HFFc6 (cell line): ENCODE measurements around the gene TP73. TPM values are rescaled to one million over a fixed set of nuclear protein-coding genes. Genes with fewer than 3 reads are reported as not detected.
A peak's percentile ranks its signal among the peaks of the same experiment; 100 is the strongest.

Experiments used
- DNase-seq: peaks from one replicate; pipeline ENCODE4 v3.0.0-alpha.2; 2018
- H3K27ac Mint-ChIP-seq: 2 replicates; pipeline ENCODE4 v1.8.0; 2020; ENCODE audit warnings: mild to moderate bottlenecking, mixed read lengths
- H3K27me3 Mint-ChIP-seq: 2 replicates; pipeline ENCODE4 v1.8.0; 2021; ENCODE audit warnings: mild to moderate bottlenecking, moderate library complexity, mixed read lengths; ENCODE audit not compliant: insufficient read depth
- H3K36me3 Mint-ChIP-seq: 2 replicates; pipeline ENCODE4 v1.8.0; 2021; ENCODE audit warnings: low read depth, mixed read lengths
- H3K4me1 Mint-ChIP-seq: 2 replicates; pipeline ENCODE4 v1.8.0; 2020; ENCODE audit warnings: low read depth, mixed read lengths
- H3K4me3 Mint-ChIP-seq: 2 replicates; pipeline ENCODE4 v1.8.0; 2020; ENCODE audit warnings: mild to moderate bottlenecking, moderate library complexity, mixed read lengths
- H3K9me3 Mint-ChIP-seq: 2 replicates; pipeline ENCODE4 v1.8.0; 2020; ENCODE audit warnings: mild to moderate bottlenecking, mixed read lengths
- total RNA-seq, 6 experiments: library from RNA; stranded (reverse); fragmentation: NEBNext Ultra II Directional; extraction: Animal tissue kit (Norgen Biotek cat#: 25700); gene quantifications; 2 replicates in 1 of 6; 3 replicates in 5 of 6; pipeline ENCODE4 v1.2.3, GENCODE V29; 2021
- TF ChIP-seq, protein P1 (sequence below): fragments of 200-600 bp; sonication (generic); IDR thresholded peaks from 2 replicates; pipeline ENCODE4 v1.5.0; 2021; ENCODE audit warnings: antibody characterized with exemption, mild to moderate bottlenecking

Gene TP73
- total RNA-seq, 6 experiments from 2014 or later, result not detected

DNA sequence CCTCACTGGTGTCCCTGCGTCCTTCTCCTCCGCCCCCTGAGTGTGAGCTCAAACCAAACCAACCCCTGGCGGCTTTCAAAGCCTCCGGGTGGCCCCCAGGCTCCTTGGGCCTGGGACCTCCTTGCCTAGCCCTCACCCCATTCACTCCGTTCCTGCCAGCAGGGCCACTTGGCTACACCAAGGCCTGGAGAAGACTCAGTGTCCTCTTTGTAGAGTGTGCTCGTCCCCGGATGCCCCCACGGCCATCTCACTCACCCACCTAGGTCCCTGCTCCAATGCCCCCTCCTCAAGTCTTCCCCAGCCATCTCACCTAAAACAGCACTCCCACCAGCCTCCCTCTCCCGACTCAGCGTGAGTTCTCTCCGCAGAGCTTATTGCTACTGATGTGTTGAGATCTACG is 92.8 kb downstream of the TP73 start:
- TF ChIP-seq, protein P1, sequence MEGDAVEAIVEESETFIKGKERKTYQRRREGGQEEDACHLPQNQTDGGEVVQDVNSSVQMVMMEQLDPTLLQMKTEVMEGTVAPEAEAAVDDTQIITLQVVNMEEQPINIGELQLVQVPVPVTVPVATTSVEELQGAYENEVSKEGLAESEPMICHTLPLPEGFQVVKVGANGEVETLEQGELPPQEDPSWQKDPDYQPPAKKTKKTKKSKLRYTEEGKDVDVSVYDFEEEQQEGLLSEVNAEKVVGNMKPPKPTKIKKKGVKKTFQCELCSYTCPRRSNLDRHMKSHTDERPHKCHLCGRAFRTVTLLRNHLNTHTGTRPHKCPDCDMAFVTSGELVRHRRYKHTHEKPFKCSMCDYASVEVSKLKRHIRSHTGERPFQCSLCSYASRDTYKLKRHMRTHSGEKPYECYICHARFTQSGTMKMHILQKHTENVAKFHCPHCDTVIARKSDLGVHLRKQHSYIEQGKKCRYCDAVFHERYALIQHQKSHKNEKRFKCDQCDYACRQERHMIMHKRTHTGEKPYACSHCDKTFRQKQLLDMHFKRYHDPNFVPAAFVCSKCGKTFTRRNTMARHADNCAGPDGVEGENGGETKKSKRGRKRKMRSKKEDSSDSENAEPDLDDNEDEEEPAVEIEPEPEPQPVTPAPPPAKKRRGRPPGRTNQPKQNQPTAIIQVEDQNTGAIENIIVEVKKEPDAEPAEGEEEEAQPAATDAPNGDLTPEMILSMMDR, result no peak
- Mint-ChIP-seq H3K4me3 (no peak overlapping the region), H3K9me3 (no peaks in the 10 kb centered on the region), H3K27ac (no peak overlapping the region), H3K4me1 (peaks cover 17% of the 10 kb centered on the region; the same call in 1 of the 2 replicates), H3K36me3 (no peaks in the 10 kb centered on the region), H3K27me3 (peaks cover 17% of the 10 kb centered on the region)
- no peak for DNase-seq

- Mint-ChIP-seq H3K9me3 (no peaks in the 10 kb centered on the region), H3K4me1 (peaks cover 17% of the 10 kb centered on the region; the same call in 1 of the 2 replicates), H3K36me3 (no peaks in the 10 kb centered on the region), H3K27ac (no peak overlapping the region), H3K27me3 (peaks cover 22% of the 10 kb centered on the region), H3K4me3 (peak overlapping the region; percentile 66; the same call in 1 of the 2 replicates)
- no peak for DNase-seq
- TF ChIP-seq, protein P1, result no peak
Measured at GRCh38 chr1:3745590-3746381, 93.5 kb downstream of the TP73 start.

DNA sequence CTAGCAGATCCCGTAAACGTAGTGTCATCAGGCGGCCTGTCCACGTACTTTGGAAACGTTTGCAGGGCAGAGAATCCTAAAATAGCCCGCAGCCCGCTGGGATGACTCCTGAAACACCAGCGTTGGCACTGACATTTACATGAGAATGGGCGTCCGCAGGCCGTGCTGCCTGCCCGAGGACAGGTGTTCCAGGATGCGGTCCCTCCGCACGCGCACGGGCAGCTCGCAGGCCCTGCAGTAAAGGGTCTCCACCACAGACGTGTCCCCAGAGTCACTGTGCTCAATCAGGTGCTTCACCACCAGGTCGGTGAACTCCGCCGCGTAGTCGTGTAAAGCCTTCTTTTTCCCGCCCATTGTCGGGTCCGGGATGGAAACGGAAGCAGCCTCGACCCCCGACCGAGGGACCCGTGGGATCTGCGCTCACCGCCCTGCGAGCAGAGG is 94.1 kb downstream of the TP73 start:
- H3K27ac Mint-ChIP-seq, result no peak overlapping the region
- peaks cover 29% of the 10 kb centered on the region for H3K27me3 Mint-ChIP-seq
- no peaks in the 10 kb centered on the region for H3K36me3 Mint-ChIP-seq
- DNase-seq, result no peak
- TF ChIP-seq, protein P1, result no peak
- peak overlapping the region; percentile 66 for H3K4me3 Mint-ChIP-seq
- H3K4me1 Mint-ChIP-seq, result peaks cover 17% of the 10 kb centered on the region; the same call in 1 of the 2 replicates
- no peaks in the 10 kb centered on the region for H3K9me3 Mint-ChIP-seq

DNA sequence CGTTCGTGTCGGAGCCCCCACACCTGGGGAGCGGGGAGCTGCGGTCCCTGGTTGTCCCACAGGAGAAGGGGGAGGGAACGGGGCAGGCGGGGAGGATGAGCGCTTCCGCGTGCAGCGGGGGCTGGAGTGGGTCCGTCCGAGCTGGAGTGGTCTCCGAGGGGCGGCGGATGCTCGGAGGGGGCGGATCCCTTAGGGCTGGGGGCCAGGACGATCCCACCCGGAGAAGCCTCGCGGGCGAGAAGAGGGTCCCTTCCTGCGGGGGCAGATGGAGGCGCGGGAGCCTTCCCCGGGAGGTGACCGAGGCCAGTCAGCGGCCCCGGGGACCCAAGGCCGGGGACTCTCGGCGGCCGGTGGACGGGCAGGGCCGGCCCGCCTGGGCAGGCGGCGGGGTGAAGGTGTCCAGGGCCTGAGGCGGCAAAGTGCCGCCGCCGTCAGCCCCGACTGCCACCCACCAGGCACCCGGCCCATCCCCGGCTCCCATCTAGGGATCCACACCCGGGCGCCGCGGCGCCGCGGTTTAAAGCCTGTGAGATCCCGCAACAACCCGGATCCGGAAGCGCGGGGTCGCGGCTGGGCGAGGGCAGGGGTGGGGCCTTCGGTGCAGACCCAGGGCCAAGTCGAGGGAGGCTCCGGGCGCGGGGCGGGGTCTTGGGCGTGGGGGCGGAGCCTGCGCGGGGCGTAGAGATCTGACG is 94.7 kb downstream of the TP73 start:
- H3K4me3 Mint-ChIP-seq, result peak overlapping the region; percentile 66
- H3K27ac Mint-ChIP-seq, result no peak overlapping the region
- no peak for DNase-seq
- H3K36me3 Mint-ChIP-seq, result no peaks in the 10 kb centered on the region
- no peaks in the 10 kb centered on the region for H3K9me3 Mint-ChIP-seq
- TF ChIP-seq, protein P1, result no peak
- peaks cover 28% of the 10 kb centered on the region for H3K27me3 Mint-ChIP-seq
- peaks cover 17% of the 10 kb centered on the region; the same call in 1 of the 2 replicates for H3K4me1 Mint-ChIP-seq

DNA sequence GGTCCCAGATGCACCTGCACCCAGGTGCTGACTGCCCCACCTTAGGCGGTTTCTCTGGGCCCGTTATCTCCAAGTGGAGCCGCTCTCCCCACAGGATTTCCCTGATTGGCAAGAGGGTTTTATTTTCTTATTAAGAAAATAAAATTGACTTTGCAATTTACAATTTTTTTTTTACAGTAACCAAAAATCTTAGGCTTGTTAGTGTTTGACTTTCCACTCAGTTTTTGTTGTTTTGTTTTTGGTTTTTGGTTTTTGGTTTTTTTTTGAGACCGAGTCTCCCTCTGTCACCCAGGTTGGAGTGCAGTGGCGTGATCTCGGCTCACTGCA is 95.2 kb downstream of the TP73 start:
- Mint-ChIP-seq H3K36me3 (no peaks in the 10 kb centered on the region), H3K4me3 (peak overlapping the region; percentile 61), H3K27ac (no peak overlapping the region), H3K9me3 (no peaks in the 10 kb centered on the region), H3K4me1 (peaks cover 13% of the 10 kb centered on the region; the same call in 1 of the 2 replicates), H3K27me3 (peaks cover 32% of the 10 kb centered on the region)
- TF ChIP-seq, protein P1, result no peak
- DNase-seq, result no peak
